Endodermal cell (in vitro differentiated cells): Measurements from ENCODE around the gene SART3. TPM values are rescaled to one million over a fixed set of nuclear protein-coding genes. Genes with fewer than 3 reads are reported as not detected.
A peak's percentile ranks its signal among the peaks of the same experiment; 100 is the strongest.

Experiments
- DNase-seq: peaks from one replicate; pipeline ENCODE4 v3.0.0-alpha.2; 2017
- H3K27ac ChIP-seq: 2 replicates; pipeline ENCODE4 v1.5.1; 2013; ENCODE audit warnings: mild to moderate bottlenecking, low read depth, low read length, moderate library complexity
- H3K27me3 ChIP-seq: 2 replicates; pipeline ENCODE4 v1.6.1; 2013; ENCODE audit warnings: mild to moderate bottlenecking, low read length, moderate library complexity; ENCODE audit not compliant: insufficient read depth, control insufficient read depth, poor library complexity, severe bottlenecking
- H3K36me3 ChIP-seq: 2 replicates; pipeline ENCODE4 v1.7.0; 2013; ENCODE audit warnings: mild to moderate bottlenecking, low read length, moderate library complexity; ENCODE audit not compliant: control insufficient read depth, insufficient read depth
- H3K4me1 ChIP-seq: one replicate; pipeline ENCODE4 v1.7.0; 2013; ENCODE audit warnings: low read length; ENCODE audit not compliant: control insufficient read depth, insufficient read depth
- H3K4me3 ChIP-seq: 2 replicates; pipeline ENCODE4 v1.5.1; 2013; ENCODE audit warnings: mild to moderate bottlenecking, low read length, moderate library complexity
- H3K9ac ChIP-seq: 2 replicates; pipeline ENCODE4 v1.6.1; 2013; ENCODE audit warnings: mild to moderate bottlenecking, low read length, moderate library complexity; ENCODE audit not compliant: poor library complexity, severe bottlenecking; ENCODE audit errors: extremely low read depth
- H3K9me3 ChIP-seq: 2 replicates; pipeline ENCODE4 v1.6.1; 2013; ENCODE audit warnings: mild to moderate bottlenecking, low read length, moderate library complexity; ENCODE audit not compliant: control insufficient read depth
- H3K27ac Mint-ChIP-seq: 2 replicates; pipeline ENCODE4 v1.8.0; 2020; ENCODE audit warnings: mixed read lengths
- H3K27me3 Mint-ChIP-seq: 2 replicates; pipeline ENCODE4 v1.8.0; 2021; ENCODE audit warnings: mild to moderate bottlenecking, mixed read lengths; ENCODE audit not compliant: insufficient read depth
- H3K36me3 Mint-ChIP-seq: 2 replicates; pipeline ENCODE4 v1.8.0; 2020; ENCODE audit warnings: low read depth, mixed read lengths
- H3K4me1 Mint-ChIP-seq: 2 replicates; pipeline ENCODE4 v1.8.0; 2020; ENCODE audit warnings: mixed read lengths
- H3K4me3 Mint-ChIP-seq: 2 replicates; pipeline ENCODE4 v1.8.0; 2020; ENCODE audit warnings: mild to moderate bottlenecking, moderate library complexity, mixed read lengths
- H3K9me3 Mint-ChIP-seq: 2 replicates; pipeline ENCODE4 v1.8.0; 2020; ENCODE audit warnings: mild to moderate bottlenecking, mixed read lengths
- CTCF ChIP-seq: fragments of 200-600 bp; sonication (generic); conservative IDR thresholded peaks from 2 replicates; pipeline ENCODE4 v1.5.0; 2021; ENCODE audit warnings: antibody characterized with exemption, mild to moderate bottlenecking
- WGBS, 2 experiments: methylation state at CpG; one replicate each; pipeline versions ENCODE4 v1.1.5 to v1.1.7; 2013; ENCODE audit warnings: missing lambda C conversion rate in 2 of 2, mixed read lengths in 1 of 2; ENCODE audit not compliant: insufficient coverage in 1 of 2, insufficient read length in 1 of 2; 5-methylcytosine and 5-hydroxymethylcytosine counted together
- total RNA-seq, 2 donors: library from RNA; stranded (reverse); fragmentation: NEBNext Ultra II Directional in 1 of 2; extraction: Animal tissue kit (Norgen Biotek cat#: 25700) in 1 of 2; gene quantifications; 2 replicates in 1 of 2; 3 replicates in 1 of 2; pipeline ENCODE4 v1.2.1, GENCODE V29; 2021

The SART3 gene
- total RNA-seq, 2 donors from 2014 or later, result 83.5 to 86.2 TPM

DNA sequence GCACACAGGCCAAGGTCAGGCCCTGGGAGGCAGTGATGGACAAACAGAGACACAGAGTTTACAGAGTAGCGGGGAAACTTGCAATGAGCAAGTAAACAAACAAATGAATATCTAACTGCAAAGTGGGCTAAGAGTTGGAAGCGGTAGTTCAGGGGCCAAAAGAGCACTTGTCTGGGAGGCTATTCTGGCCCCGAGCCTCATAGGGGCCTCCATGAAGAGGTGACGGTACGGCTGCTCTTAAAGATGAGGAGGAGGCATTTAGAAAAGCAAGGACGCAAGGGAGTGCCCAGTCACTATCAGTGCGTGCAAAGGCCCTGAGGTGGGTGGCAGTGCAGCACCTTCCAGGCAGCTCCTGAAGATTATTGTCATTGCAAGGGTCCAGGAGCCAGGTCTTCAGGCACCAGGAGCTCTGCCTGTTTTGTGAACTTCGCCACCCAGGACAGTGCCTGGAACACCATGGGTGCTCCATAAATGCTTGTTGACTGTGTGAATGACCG, 41.3 kb upstream of the SART3 start:
- H3K9me3 Mint-ChIP-seq, result no peaks in the 10 kb centered on the region
- Histone ChIP-seq H3K9me3 (no peaks in the 10 kb centered on the region), H3K27ac (no peak overlapping the region), H3K36me3 (no peaks in the 10 kb centered on the region), H3K9ac (no peak overlapping the region), H3K4me3 (no peak overlapping the region), H3K27me3 (no peaks in the 10 kb centered on the region), H3K4me1 (no peaks in the 10 kb centered on the region)
- DNase-seq, result no peak
- 92 to 100% methylated on average over 7 to 9 of the region's 9 CpGs for WGBS, 2 experiments
- H3K27me3 Mint-ChIP-seq, result peaks cover 2% of the 10 kb centered on the region
- H3K4me1 Mint-ChIP-seq, result no peaks in the 10 kb centered on the region
- H3K27ac Mint-ChIP-seq, result no peak overlapping the region
- no peak overlapping the region for H3K4me3 Mint-ChIP-seq
- H3K36me3 Mint-ChIP-seq, result no peaks in the 10 kb centered on the region
- no peak for TF ChIP-seq CTCF

DNA sequence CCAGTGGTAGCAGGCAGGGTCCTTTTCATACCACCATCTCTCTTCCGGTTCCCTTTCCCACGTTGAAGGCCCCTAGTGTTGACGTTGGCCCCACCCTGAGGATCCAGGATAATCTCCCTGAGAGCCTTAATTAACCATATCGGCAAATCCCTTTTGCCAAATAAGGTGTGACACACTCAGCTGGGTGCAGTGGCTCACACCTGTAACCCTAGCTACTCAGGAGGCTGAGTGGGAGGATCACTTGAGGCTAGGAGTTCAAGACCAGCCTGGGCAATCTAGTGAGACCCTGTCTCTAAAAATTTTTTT, 39.7 kb upstream of the SART3 start:
- Mint-ChIP-seq H3K36me3 (no peaks in the 10 kb centered on the region), H3K4me1 (no peaks in the 10 kb centered on the region), H3K27me3 (peaks cover 2% of the 10 kb centered on the region), H3K27ac (no peak overlapping the region), H3K9me3 (no peaks in the 10 kb centered on the region), H3K4me3 (no peak overlapping the region)
- Histone ChIP-seq H3K4me1 (no peaks in the 10 kb centered on the region), H3K9me3 (no peaks in the 10 kb centered on the region), H3K36me3 (no peaks in the 10 kb centered on the region), H3K27me3 (no peaks in the 10 kb centered on the region), H3K27ac (no peak overlapping the region), H3K4me3 (no peak overlapping the region), H3K9ac (no peak overlapping the region)
- WGBS, 2 experiments, result 68 to 89% methylated on average over 1 to 4 of the region's 4 CpGs
- TF ChIP-seq CTCF, result no peak
- DNase-seq, result no peak

GRCh38 chr12:108599948-108600701, 39.2 kb upstream of the SART3 start:
- peaks cover 2% of the 10 kb centered on the region for H3K27me3 Mint-ChIP-seq
- Histone ChIP-seq H3K27ac (no peak overlapping the region), H3K9ac (no peak overlapping the region), H3K36me3 (no peaks in the 10 kb centered on the region), H3K4me3 (no peak overlapping the region), H3K4me1 (no peaks in the 10 kb centered on the region), H3K27me3 (no peaks in the 10 kb centered on the region), H3K9me3 (no peaks in the 10 kb centered on the region)
- H3K27ac Mint-ChIP-seq, result no peak overlapping the region
- TF ChIP-seq CTCF, result peak; percentile 40
- DNase-seq, result no peak
- H3K36me3 Mint-ChIP-seq, result no peaks in the 10 kb centered on the region
- no peak overlapping the region for H3K4me3 Mint-ChIP-seq
- H3K4me1 Mint-ChIP-seq, result no peaks in the 10 kb centered on the region
- 89 to 91% methylated on average over 8 to 10 of the region's 10 CpGs for WGBS, 2 experiments
- H3K9me3 Mint-ChIP-seq, result no peaks in the 10 kb centered on the region
